GM18519 (cell line): ENCODE data around the gene AKR1C8.
"Not testable (repeated sequence)": the region's sequence is repeated elsewhere in the genome, so short reads cannot be mapped to it uniquely, and the experiment has no call there.

Experiments used
- ATAC-seq: cut with Tn5 transposase; IDR thresholded peaks from one replicate; pipeline ENCODE4 v1.9.1; 2021; ENCODE audit warnings: mild to moderate bottlenecking, moderate library complexity; ENCODE audit not compliant: unreplicated experiment, low FRiP score

AKR1C8 gene

GRCh38 chr10:5116621-5117020 lies 68.3 kb downstream of the AKR1C8 start:
- ATAC-seq = no peak

- not testable (repeated sequence) for ATAC-seq
Measured at GRCh38 chr10:5109861-5110260, 75.1 kb downstream of the AKR1C8 start.

- no peak for ATAC-seq
Measured at GRCh38 chr10:5108658-5109416, 76.1 kb downstream of the AKR1C8 start.

GRCh38 chr10:5107860-5108526 lies 77.0 kb downstream of the AKR1C8 start:
- no peak for ATAC-seq

- ATAC-seq = no peak
Measured at GRCh38 chr10:5106553-5106952, 78.4 kb downstream of the AKR1C8 start.

- no peak for ATAC-seq
Measured at GRCh38 chr10:5105626-5106025, 79.3 kb downstream of the AKR1C8 start.
